Effector memory CD4-positive, alpha-beta T cell (primary cell): ENCODE data around the gene AIPL1.

ENCODE experiments used
- DNase-seq, 3 donors: peaks; one replicate each; pipeline ENCODE4 v3.0.0-alpha.2; 2020
- H3K27ac ChIP-seq: 2 replicates; pipeline ENCODE4 v1.7.0; 2013; ENCODE audit warnings: mild to moderate bottlenecking, low read length, moderate library complexity; ENCODE audit not compliant: insufficient read depth, poor library complexity, severe bottlenecking
- H3K27me3 ChIP-seq: replicated peaks from 2 replicates; pipeline ENCODE4 v1.7.0; 2013; ENCODE audit warnings: mild to moderate bottlenecking, low read length; ENCODE audit not compliant: insufficient read depth, control insufficient read depth, poor library complexity, severe bottlenecking
- H3K36me3 ChIP-seq: 2 replicates; pipeline ENCODE4 v1.7.0; 2013; ENCODE audit warnings: mild to moderate bottlenecking, low read length, moderate library complexity; ENCODE audit not compliant: control insufficient read depth, insufficient read depth
- H3K4me1 ChIP-seq: 2 replicates; pipeline ENCODE4 v1.7.0; 2013; ENCODE audit warnings: low read length, mild to moderate bottlenecking; ENCODE audit not compliant: control insufficient read depth, insufficient read depth, poor library complexity, severe bottlenecking
- H3K4me3 ChIP-seq: 2 replicates; pipeline ENCODE4 v1.7.0; 2013; ENCODE audit warnings: low read length, low read depth, mild to moderate bottlenecking; ENCODE audit not compliant: insufficient read depth, poor library complexity, severe bottlenecking
- H3K9me3 ChIP-seq: 2 replicates; pipeline ENCODE4 v1.7.0; 2013; ENCODE audit warnings: mild to moderate bottlenecking, low read length, moderate library complexity; ENCODE audit not compliant: control insufficient read depth

The AIPL1 gene

DNA sequence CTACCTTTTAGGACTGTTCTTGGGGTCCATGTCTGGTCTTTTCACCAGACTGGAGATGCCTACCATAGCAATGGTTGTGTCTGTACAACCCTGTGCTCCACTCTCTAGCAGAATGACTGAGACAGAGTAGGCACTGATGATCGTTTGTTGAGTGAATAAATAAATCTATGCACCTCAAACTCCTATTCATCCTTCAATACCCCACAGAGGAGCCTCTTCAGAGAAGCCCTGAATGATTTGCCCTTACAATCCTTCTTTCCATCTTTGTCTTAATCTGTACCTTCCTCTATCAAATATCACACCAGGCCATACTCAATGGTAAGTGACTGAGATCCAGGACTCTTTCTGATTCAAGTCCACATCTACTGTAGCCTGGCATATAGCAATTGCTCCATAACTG lies 32.6 kb upstream of the AIPL1 start:
- Histone ChIP-seq H3K4me1 (no peaks in the 10 kb centered on the region), H3K27me3 (no peaks in the 10 kb centered on the region), H3K9me3 (no peaks in the 10 kb centered on the region), H3K36me3 (no peaks in the 10 kb centered on the region), H3K27ac (no peak overlapping the region), H3K4me3 (no peak overlapping the region)
- no peak for DNase-seq

DNA sequence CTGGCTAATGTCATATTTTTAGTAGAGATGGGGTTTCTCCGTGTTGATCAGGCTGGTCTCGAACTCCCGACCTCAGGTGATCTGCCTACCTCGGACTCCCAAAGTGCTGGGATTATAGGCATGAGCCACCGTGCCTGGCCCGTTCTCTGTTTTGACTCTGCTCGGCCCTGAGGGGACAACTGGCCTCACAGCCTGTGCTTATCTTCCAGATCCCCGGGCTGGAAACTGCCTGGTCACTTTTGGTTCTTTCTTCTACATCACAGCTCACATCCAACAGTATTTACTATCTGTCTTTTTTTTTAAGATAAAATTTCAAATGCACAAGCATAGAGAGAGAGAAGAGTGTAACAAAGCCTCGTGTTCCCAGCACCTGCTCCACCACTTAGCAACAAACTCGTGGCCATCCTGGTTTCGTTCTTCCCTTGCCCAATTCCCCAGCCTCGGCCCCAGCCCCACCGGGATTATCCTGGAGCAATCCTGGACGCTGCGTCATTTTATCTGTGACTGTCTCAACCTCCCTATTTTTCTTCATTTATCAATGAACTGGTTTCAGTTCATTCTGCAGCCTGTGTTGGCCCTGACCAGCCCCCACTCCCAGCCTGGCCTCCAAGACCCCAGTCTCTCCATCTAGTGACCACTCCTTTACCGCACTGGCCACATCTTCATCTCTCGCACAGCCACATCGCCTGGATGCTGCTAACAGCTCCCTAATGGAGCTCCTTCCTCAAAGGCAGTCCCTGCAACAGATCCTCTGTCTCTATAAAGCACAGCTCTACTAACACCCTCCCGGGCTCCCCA lies 30.5 kb upstream of the AIPL1 start:
- H3K4me3 ChIP-seq, result no peak overlapping the region
- no peaks in the 10 kb centered on the region for H3K27me3 ChIP-seq
- H3K27ac ChIP-seq, result no peak overlapping the region
- no peaks in the 10 kb centered on the region for H3K9me3 ChIP-seq
- H3K4me1 ChIP-seq, result no peaks in the 10 kb centered on the region
- H3K36me3 ChIP-seq, result no peaks in the 10 kb centered on the region
- no peak for DNase-seq

DNA sequence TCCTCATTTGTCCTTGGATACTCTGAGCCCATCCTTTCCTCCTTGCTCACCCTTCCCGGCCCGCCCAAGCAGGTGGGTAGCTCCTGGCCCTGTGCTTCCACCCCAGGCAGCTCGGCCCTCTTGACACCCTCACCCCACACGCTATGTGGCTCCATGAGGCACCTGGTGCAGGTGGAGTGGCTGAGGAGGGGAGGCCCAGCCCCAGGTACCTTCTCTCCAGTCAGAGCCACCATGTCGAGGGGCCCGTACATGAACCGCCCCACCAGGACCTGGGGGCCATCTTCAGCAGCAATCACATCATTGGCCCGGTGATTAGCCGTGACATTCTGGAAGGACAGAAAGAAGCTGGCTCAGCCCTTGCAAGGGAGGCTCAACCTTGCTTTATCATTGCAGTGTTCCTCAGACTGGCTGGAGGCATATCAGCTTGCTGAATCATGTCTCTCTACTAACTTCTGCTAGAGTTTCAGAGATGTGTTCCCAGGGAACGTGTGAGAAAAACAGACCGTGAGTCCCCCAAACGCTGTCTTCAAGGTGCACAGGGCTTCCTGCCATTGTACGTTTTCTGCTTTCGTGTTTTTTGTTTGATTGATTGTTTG lies 29.6 kb upstream of the AIPL1 start:
- Histone ChIP-seq H3K27ac (no peak overlapping the region), H3K36me3 (no peaks in the 10 kb centered on the region), H3K27me3 (no peaks in the 10 kb centered on the region), H3K9me3 (no peaks in the 10 kb centered on the region), H3K4me1 (no peaks in the 10 kb centered on the region), H3K4me3 (no peak overlapping the region)
- no peak for DNase-seq

DNA sequence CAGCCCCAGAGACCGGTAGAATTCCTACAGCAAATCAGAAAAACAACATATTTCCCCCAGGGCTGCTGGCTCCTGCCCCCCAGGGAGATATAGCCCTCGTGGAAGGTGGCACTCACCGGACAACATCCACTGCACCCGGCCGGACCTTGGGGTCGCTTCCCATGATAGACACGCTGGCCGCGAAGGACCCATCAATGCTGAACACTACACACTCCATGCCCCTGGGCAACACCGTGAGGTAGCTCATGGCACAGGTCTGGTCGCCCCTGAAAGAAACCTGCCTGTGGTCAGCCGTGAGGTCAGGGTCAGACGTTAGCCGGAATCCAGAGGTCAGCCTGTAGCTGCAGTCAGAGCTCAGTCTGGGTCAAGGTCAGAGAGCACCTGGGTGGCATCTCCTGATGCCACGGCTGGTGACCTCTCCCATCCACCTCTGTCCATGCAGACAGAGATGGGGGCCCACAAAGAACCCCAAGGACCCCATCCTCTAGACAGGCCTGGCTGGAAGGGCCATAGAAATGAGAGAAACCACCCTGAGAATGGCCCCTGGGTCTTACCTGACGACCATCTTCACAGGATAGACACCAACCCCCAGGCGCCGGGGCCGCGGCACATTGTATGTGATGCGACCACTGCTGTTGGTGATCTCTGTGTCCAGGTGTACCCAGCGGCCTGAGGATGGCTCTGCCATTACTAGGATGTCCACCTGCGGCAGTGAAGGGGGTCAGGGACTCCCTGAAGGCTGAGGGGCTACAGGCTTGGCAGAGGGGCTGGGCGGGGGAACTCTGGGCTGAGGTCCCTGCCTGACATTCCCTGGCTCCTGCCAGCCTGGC lies 28.9 kb upstream of the AIPL1 start:
- Histone ChIP-seq H3K4me1 (no peaks in the 10 kb centered on the region), H3K27me3 (no peaks in the 10 kb centered on the region), H3K27ac (no peak overlapping the region), H3K36me3 (no peaks in the 10 kb centered on the region), H3K4me3 (no peak overlapping the region), H3K9me3 (no peaks in the 10 kb centered on the region)
- no peak for DNase-seq

DNA sequence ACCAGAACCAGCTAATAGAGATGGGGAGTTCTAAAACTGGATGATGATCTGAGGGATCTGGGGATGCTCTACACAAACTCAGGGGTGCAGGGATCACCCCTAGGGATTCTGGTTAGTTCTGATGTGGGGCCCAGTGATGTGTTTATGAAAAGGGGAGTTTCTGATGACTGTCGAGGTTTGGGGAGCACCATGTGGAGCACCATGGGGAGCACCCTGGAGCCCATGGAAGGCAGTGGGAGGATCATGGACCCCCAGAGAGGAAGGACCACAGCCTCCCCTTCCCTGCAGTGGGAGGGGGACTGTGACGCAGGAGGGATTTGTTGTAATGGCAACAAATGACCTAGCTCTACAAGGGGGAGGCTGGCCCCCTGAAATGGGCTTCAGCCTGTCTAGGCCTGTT lies 27.8 kb upstream of the AIPL1 start:
- H3K36me3 ChIP-seq, result no peaks in the 10 kb centered on the region
- DNase-seq, result no peak
- no peak overlapping the region for H3K27ac ChIP-seq
- no peaks in the 10 kb centered on the region for H3K9me3 ChIP-seq
- no peak overlapping the region for H3K4me3 ChIP-seq
- H3K4me1 ChIP-seq, result no peaks in the 10 kb centered on the region
- no peaks in the 10 kb centered on the region for H3K27me3 ChIP-seq

DNA sequence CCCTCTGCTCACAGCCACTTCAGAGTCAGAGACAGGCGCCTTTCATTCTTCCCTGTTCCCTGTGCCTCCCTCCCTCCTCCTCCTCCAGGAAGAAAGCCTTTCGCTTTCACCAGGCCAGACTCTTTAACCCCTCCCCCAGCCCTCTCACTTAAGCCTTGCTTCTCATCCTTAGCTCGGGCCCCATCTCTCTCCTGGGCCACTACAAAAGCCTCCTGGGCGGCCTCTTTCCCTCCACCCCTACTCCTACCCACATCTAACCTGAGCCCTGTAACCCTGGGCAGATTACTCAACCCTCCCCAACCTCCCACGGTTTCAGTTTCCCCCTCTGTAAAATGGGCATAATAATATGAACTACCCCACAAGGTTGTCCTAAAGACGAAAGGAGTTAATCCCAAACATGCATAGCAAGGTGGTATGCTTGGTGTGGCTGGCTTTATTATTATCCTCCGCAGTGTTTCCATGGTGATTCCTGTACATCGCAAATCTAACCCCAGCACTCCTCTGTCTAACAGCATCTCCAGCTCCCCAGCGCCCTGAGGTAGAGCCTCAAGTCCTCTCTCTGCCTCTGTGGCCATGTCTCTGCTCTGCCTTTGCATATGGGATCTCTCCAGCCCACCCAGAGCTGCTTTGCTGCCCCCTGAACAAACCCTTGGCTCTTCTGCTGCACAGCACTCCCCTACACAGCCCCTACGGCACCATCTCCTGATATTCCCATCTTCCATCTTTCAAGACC lies 27.0 kb upstream of the AIPL1 start:
- no peak for DNase-seq
- Histone ChIP-seq H3K4me3 (no peak overlapping the region), H3K27ac (no peak overlapping the region), H3K36me3 (no peaks in the 10 kb centered on the region), H3K27me3 (no peaks in the 10 kb centered on the region), H3K9me3 (no peaks in the 10 kb centered on the region), H3K4me1 (no peaks in the 10 kb centered on the region)

DNA sequence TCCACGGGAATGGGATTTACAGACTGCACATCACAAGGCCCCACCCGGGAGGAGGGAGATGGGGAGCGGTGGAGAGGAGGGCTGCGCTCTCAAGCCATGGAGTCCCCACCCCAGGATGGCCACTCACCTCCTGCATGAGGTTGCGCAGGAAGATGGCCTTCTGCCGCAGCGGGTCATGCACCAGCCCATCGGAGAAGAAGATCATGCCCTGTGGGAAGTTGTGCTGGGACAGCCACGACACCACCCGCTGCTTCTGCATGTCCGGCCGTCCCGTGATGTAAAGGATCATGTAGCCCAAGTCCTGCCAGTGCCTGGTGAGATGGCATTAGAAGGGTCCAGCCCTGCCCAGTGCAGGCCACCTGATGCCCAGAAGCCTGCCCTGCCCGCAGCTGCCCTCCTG lies 26.3 kb upstream of the AIPL1 start:
- no peaks in the 10 kb centered on the region for H3K9me3 ChIP-seq

DNA sequence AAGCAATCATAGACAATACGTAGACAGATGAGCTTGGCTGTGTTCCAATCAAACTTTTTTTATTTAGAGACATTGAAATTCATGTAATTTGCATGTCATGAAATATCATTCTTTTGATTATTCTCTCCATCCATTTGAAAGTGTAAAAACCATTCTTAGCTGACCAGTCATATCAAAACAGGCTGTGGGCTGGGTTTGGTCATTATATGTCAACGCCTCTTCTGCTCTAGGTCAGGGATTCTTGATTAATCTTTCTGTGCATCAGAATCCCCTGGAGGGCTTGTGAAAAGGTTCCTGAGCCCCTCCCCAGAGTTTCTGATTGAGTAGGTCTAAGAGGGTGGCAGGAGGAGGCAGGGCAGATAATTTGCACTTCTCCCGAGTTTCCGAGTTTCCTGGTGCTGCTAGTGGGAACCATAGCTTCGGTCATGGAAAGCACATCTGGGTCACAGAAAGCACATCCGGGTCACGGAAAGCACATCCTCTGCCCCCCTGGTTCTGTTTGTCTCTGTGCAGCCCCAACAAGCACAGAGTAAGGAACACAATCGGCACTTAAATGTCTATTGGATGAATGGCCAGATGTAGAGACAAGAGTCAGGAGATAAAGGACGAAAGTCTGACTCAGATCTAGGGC lies 25.7 kb upstream of the AIPL1 start:
- H3K9me3 ChIP-seq, result no peaks in the 10 kb centered on the region
- no peaks in the 10 kb centered on the region for H3K4me1 ChIP-seq
- DNase-seq, result no peak
- H3K27me3 ChIP-seq, result no peaks in the 10 kb centered on the region
- H3K27ac ChIP-seq, result no peak overlapping the region
- no peaks in the 10 kb centered on the region for H3K36me3 ChIP-seq
- H3K4me3 ChIP-seq, result no peak overlapping the region

More for the DNA sequence above, 26.3 kb upstream of the AIPL1 start:
- Histone ChIP-seq H3K27me3 (no peaks in the 10 kb centered on the region), H3K4me3 (no peak overlapping the region), H3K4me1 (no peaks in the 10 kb centered on the region), H3K27ac (no peak overlapping the region), H3K36me3 (no peaks in the 10 kb centered on the region)
- no peak for DNase-seq

DNA sequence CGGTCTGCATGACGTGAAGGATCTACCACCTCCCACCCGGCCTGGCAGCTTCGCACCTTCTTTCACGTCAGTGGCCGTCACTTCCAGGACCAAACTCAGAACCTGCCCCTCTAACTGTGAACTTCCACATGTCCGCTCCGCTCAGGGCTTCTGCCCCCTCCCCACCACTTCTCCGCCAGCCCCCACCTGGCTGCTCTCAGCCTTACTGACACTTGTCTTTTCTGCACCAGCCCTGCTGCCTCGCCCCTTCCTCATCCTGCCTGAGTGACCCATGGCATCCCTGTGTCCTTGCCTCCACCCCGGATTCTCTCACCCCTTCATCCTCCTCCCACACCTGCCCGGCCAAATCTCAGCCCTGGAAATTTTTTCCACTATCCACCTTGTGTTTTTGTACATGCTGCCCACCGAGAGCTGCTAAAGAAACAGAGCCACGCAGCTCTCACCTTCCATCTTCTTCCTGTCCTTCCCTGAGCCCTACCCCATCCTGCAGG lies 23.6 kb upstream of the AIPL1 start:
- Histone ChIP-seq H3K27me3 (no peaks in the 10 kb centered on the region), H3K36me3 (no peaks in the 10 kb centered on the region), H3K9me3 (no peaks in the 10 kb centered on the region), H3K4me1 (peaks cover 6% of the 10 kb centered on the region), H3K27ac (no peak overlapping the region), H3K4me3 (no peak overlapping the region)
- DNase-seq, result no peak
